HG02678 (cell line): Measurements from ENCODE around the gene CYP19A1.

Source experiments
- ATAC-seq: cut with Tn5 transposase; IDR thresholded peaks from one replicate; pipeline ENCODE4 v1.9.1; 2021; ENCODE audit warnings: mild to moderate bottlenecking, moderate library complexity; ENCODE audit not compliant: unreplicated experiment

Gene CYP19A1

DNA sequence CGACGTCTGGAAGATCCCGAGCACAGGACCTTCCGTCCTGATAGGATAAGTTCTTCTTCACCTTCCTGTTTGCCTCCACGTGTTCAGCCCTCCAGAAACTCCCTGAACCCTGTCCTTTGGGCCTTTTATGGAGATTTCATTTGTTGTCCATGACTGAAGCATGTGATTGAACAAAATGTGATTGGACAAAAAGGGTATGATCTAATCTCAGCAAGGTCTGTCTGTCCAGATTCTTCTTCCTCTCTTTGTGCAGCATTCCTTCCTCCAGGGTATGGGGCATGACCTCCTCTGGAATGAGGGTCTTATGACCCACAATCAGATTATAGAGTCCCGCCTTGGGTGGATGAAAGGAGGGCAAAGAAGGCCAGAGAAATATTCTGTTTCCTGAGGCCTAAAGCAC, at the start of gene CYP19A1:
CYP19A1 (minus strand) TSS at position 101 of the 400 bp plus-strand sequence. CDS start 95,684 bp downstream, outside the sequence.
- ATAC-seq: no peak

DNA sequence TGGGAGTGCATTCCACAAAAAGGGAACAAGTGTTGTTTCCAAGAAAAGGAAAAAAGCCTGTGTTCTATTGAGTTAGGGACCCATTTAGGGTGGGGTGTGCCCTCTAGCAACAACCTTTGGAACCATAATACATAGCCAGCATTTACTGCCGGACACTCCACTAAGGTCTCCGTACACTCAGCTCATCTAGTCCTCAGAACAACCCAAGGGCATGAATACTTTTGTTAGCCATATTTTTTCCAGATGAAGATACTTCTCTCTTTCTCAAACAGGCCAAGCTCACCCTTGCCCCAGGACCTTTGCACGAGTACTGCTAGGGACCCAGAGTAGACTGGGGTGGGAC, 49.3 kb upstream of the CYP19A1 start:
- ATAC-seq: no peak

DNA sequence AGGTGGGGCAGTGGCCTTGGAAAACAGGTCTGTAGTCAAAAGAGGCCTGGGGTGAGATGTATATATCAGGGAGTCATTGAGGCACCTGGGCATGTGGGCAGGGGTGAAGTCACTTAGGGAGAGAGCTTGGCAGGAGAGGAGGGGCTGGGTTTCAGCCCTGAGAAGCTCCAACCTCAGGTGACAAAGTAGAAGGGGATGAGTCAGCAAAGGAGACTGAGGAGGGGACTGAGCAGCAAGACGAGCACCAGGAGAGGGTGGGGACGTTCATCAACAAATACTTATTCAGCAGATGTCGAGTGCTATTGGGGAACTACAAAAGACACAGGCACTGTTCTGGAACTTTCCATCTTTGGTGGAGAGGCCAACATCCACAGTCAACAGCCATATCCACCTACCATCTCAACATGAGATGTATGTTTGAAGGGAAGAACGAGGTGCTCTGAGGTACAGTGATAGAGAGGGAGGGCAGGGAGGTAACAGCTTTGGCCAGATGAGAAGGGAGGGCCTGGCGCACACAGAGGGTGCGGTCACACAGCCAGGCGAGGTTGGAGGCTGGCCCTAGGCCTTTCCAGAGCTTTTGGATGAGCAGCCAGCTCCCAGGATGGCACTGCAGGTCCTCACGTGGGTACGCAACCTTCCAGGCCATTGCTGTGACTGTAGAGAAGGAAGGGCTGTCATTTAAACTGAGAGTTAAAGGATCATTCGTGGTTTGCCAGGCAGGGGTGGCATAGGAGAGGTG, 48.7 kb upstream of the CYP19A1 start:
- no peak for ATAC-seq

DNA sequence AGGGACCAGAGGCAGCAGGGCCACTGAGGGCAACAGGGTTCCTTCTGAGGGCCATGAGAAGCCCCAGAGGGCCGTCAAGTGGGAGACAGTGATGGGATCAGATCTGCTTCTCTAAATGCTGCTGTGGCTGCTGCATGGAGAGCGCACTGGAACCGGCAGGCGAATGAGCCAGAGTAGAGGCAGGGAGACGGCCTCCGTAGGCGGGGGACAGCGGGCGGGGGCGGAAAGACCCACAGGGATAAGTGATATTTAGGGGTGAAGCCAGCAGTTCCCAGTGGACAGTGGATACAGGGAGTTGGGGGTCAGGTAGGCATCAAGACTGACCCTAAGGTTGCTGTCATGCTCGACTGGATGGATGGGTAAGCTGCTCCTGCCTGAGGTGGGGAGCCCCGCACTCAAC, 48.1 kb upstream of the CYP19A1 start:
- no peak for ATAC-seq

DNA sequence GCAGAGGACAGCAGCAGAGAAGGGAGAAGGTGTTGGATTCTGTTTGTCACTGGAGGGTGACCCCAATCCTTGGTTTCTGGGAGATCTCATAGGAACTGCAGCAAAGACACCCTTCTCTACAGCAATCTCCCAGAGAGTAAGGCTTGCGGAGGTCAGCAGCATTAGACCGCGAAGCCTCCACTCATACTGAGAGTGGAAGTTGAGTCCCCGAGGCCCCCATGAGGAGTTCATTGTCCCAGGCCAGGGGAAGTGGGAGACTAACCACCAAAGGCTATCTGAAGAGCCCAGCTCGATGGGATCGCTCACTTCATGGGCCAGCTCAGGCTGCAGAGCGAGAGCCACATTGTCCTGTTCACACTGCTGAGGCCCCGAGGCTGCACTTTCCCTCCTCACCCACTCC, 47.6 kb upstream of the CYP19A1 start:
- ATAC-seq: no peak

DNA sequence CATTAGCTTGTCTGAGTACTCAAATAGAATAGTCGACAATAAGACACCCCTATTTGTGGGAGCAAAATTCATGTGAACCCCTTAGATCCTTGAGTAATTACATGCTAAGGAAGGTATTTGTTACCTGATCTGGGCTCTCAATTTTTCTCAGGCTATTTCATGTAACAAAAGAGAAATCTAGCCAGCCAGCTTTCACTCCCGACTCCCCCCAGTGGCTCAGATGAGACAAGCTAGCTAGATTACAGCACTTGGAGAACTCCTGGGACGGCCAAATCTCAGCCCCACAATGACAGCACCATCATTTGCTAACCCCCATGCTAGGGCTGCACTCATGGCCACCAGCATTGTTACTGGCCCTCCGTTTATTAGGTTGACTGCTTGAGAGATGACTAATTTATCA, 44.4 kb upstream of the CYP19A1 start:
- ATAC-seq: no peak

DNA sequence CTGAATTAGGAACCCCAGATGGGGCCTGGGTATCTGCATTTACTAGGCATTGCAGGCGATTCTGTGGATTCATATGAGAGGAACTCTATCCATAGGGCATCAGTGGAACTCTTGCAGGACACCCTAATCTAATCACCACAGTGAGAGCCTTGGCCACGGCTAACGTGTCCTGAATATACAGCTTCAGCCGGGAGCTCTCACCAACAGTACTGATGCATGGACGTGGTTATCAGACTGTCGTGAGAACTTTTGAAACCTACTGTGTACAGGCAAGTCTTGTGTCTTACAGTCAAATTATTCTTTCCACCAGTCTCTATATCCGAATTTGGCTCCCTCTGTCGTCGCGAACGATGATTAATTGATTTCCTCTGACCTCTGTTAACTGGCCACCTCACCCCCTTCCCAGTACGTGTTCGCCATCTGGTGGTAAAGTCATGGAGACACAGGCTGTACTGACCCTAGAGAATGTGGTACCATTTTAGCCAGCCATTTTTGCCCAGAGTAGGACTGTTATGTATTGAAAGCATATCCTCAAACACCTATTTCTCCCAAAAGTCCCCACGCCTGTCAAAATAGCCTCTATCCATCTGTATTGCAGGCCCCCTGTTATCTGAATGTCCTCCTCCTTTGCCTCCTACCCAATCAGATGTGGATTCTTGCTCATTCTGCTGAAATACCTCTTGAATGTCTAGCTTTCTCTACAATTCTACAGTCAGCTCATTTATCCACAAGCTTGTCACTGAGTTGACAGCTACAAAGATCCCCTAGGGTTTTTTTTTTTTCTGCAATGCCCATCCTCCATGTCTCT, 42.8 kb upstream of the CYP19A1 start:
- ATAC-seq: peak; percentile 79

DNA sequence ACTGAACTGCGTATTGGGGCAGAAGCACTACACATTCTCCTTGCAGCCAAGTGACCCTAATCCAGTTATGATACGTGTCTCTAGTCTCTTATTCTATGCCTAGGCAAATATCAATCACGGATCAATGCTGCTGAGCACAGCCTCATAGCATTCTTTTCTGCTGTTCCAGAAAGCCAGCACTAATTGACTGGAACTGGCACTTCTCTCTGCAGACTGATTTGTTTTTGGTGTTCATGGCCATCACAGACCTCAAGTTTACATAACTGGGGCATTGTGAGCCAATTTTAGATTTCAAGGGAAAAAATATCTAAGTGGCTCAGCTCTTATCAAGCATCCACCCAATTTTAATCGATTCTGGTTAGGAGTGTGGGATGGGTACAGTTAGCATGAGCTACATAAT, 41.0 kb upstream of the CYP19A1 start:
- ATAC-seq: no peak

DNA sequence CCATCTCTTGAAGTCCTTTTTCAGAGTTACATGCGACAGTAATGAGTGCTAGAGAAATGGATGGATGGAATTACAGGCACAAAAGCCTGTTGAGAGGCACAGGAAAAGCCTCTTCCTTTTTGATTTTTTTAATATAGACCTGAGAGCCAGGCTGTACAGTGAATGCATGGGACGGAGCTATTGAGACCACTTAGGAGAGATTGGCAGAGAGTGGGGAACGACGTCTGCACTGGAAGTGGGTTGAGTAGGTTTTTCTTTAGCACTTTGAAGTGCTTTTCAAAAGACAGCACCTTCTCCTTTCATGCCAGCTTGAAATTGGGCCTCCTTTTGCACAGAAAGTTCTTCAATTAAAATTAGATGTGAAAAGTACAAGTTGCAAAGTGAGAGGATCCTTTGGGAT, 40.0 kb upstream of the CYP19A1 start:
- no peak for ATAC-seq

DNA sequence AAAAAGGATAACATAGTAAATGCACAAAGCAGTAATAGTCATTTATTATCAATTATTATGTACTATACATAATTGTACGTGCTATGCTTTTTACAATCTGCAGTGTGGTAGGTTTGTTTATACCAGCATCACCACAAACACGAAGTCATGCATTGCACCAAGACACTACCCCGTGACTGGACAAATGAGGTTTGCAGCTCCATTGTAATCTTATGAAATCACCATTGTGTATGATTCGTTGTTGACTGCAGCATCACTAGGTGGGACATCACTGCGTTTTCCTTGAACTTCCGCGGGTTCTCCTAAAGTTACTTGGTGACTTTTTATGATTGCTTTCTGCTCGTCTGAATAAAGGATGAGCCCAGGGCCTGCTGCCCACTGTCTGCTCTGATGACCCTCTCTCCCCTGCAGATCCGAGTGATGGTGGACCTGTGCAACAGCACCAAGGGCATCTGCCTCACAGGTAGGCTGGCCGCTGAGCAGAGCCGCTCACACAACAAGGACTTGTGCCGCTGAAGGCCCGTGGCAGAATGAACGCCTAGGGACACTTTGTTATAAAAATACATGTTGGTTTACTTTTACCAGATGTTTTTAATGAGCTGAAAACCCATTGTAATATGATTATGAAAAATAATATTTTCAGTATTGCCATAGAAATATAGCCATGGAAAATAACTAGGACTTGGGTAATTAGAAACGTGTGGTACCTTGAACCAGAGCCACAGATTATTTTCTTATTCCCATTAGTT, 38.8 kb upstream of the CYP19A1 start:
- no peak for ATAC-seq

DNA sequence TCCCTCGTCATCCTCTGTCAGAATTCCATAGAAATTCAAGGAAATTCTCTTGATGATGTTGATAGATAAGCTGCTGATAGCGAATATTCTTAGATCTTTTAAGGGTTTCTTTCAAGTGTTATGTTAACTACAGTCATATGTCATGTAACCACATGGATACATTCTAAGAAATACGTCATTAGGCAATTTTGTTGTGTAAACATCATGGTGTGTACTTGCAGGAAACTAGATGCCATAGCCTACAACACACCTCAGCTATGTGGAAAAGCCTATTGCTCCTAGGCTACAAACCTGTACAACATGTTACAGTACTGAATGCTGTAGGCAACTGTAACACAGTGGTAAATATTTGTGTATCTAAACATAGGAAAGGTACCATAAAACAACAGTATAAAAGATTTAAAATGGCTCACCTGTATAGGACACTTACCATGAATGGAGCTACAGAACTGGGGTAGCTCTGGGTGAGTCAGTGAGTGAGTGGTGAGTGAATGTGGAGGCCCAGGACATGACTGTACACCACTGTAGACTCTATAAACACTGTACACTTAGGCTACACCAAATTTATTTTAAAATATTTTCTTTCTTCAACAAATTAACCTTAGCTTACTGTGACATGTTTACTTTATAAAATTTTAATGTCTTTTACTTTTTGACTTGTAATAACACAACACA, 37.7 kb upstream of the CYP19A1 start:
- no peak for ATAC-seq

DNA sequence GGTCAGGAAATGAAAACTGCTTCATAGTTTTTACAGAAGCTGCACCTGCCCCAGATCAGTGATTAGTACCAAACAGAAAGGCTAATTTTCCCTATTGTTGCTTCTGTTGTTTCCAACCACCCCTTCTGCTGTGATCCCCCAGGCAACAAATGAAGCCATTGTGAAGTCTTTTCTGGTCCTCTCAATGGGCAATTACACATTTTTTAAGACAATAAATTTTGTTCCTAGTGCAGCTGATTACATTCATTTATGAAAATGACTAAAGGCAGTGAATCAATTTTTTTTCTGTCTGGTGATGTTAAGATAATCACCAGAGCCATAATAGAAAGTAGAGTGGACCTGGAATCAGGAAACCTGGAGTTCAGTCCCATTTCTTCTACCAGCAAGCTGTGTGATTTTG, 35.7 kb upstream of the CYP19A1 start:
- ATAC-seq: no peak

DNA sequence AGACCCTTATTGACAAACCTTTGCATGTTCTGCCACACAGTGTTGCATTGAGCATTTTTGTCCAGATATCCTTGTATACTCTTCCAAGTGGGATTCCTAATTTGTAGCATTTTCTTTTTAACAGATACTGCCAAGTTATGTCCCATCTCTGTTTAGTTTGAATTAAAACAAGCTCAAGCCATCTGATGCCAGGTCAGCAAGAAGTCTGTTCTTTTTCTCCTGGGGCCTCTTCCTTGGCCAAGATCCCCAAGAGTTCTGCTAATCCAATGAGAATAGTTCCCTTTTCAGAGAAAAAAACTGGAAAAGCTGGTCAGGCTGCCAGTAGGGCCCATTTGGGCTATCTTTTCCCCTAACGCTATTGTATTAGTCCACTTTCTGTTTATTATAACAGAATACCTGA, 32.9 kb upstream of the CYP19A1 start:
- no peak for ATAC-seq

DNA sequence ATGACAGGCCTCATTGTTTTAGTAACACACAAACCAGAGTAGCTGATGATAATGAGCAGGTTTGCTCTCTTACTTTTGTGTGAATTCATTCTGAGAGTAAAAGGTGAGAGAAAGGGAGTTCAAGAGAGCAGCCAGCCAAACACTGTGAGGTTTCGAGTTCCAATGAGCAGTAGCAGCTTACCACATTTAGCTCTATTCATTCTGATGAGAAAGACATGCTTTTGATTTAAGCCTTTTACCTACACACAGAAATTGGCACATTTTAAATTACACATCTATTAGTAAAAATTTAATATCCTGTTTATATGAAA, 31.0 kb upstream of the CYP19A1 start:
- ATAC-seq: no peak

DNA sequence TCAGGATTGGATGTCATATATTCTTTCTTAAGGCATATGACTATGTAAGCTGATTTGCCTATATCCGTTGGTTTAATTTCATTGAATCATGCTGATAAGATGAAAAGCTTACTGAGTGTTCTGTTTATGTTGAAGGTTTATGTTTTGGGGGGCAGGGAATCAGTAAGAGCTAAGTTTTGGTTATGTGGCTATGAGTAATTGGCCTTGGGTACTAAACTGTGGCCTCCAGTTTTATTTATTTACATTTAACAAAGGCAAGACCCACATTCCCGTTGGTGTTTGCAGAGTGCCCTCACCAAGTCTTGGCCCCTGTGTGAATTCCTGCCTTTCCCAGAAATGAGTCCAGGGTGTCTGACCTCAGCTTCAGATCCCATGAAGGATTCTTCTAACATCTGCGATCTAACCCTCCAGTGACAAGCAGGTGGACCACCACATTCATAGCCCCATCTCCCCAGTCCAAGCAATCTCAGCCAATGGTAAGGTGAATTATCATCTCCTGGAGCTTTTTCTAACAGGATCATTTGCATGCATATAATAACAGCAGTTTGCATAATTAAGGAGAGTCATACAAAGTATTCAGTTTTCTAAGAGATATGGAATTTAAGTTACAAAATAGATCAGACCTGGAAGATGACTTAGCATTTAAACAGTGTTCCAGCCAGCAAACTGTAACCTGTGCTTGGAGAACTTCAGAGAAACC, 30.5 kb upstream of the CYP19A1 start:
- ATAC-seq: no peak

DNA sequence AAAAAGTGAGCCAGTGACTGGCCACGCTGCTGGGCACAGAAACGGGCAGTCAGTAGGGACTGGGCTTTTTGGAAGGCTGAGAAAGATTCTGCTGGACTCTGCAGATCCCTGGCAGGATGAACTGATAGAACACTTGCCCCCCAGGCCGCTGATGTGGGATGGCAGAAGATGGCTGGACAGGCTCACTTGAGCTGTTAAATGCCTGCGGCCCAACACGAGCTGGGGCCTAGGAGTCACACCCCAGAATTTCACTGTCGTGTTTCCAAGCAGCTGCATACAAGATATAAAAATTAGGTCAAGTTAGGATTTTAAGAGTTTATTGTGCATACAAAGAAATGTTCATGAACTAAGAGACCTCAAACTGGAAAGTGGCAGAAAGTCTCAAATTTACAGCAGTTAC, 29.9 kb upstream of the CYP19A1 start:
- ATAC-seq: no peak

DNA sequence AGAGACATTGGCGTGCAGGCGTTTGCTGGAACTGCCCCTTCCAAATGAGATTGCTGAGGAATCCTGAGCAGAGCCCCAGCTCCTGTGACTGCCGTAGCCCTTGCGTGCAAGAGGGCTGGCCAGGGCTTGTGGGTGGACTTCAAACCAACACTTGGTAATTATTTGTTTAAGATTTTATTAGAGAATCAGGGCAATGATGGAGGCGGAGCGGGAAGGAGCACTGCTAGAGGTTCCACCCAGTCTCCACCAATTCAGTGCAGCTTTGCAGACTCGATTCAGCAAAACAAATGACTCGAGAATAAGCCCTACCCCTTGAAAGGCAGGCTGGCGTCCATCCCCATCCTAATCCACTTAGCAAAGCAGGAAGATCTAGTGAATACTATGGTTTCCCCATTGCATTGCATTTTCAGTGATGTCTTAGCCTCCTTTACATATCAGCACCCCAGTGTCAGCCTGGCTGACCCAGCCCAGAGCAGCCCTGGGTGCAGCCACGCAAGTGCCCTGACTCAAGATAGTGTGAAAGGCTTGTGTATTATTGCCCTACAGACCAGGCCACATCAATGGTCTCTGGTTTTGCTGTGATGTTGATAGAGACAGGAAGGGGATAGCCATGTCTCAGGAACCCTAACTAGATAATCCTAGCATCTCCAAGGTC, 29.1 kb upstream of the CYP19A1 start:
- no peak for ATAC-seq

DNA sequence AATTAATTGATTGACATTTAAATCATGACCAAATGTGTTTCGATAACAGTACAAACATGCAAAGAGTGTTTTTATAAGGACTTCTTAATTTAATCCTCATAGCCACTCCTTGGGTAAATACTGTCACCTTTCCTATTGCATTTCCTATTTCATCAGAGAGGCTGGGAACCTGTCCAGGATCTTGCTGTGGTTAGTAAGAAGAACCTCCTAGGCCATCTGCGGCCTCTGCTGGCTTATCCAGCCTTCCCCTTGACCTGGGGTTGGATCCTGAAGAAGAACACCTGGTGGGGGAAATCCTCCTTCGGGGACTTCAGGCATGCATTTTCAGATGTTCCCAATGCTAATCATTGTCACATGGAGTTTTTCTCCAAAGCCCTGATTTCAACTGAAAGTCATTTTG, 28.5 kb upstream of the CYP19A1 start:
- no peak for ATAC-seq

DNA sequence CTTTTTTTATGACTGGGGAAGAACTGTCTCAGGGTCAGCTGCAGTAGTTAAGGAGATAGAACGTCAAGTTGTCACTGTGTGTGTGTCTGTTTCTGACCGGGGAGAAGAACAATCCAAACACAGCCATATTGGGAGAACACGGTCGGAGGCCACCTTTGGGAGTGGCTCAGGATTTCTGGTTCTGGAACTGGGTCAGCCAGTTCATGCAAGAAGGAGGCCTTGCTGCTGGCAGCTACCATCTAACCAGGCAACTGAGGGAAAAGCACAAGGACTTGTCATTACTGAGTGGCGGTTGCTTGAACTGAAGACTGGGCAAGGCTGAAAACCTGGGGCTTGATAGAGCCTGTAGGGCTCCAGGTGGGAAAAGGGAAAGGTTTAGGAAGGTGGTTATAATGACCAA, 27.7 kb upstream of the CYP19A1 start:
- ATAC-seq: no peak

DNA sequence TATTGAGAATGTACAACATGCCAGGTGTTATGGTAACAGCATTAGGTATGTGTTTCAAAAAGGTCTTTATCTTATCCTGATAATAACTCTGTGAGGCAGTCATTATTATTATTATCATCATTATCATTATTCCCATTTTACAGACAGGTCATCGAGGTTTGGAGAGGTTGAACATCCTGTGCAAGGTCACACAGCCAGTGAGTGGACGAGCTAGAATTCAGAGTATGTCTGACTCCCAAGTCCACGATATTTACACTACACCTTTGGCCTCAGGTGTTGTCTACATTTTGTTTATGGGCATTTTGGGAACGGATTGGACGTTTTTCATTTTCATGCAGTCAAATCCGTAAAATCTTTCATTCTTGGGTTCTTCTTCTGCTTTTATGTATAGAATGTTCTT, 27.0 kb upstream of the CYP19A1 start:
- ATAC-seq: no peak
